ACC112 (cell line): Measurements from ENCODE around the gene RAB40B.

Experiments used
- H2AFZ ChIP-seq: fragments of 200-600 bp; sonication (generic); one replicate; pipeline ENCODE4 v1.6.0; 2017; ENCODE audit warnings: antibody characterized with exemption, low read length; ENCODE audit not compliant: unreplicated experiment
- H3K27ac ChIP-seq: fragments of 200-600 bp; sonication (generic); 2 replicates; pipeline ENCODE4 v1.5.1; 2014; ENCODE audit warnings: low read depth, mild to moderate bottlenecking, antibody characterized with exemption, low read length, moderate library complexity
- H3K27me3 ChIP-seq: fragments of 200-600 bp; sonication (generic); 2 replicates; pipeline ENCODE4 v1.6.1; 2014; ENCODE audit warnings: mild to moderate bottlenecking, antibody characterized with exemption, low read length, moderate library complexity, mixed read lengths; ENCODE audit not compliant: insufficient read depth
- H3K36me3 ChIP-seq: fragments of 200-600 bp; sonication (generic); 2 replicates; pipeline ENCODE4 v1.6.1; 2016; ENCODE audit warnings: mild to moderate bottlenecking, antibody characterized with exemption, low read length, moderate library complexity, mixed read lengths; ENCODE audit not compliant: insufficient read depth
- H3K4me1 ChIP-seq: fragments of 200-600 bp; sonication (generic); one replicate; pipeline ENCODE4 v1.6.1; 2016; ENCODE audit warnings: low read length, mixed read lengths; ENCODE audit not compliant: insufficient read depth, unreplicated experiment, control insufficient read depth
- H3K4me3 ChIP-seq: fragments of 200-600 bp; sonication (generic); 2 replicates; pipeline ENCODE4 v1.5.1; 2014; ENCODE audit warnings: mild to moderate bottlenecking, low read depth, low read length
- H3K79me2 ChIP-seq: fragments of 200-600 bp; sonication (generic); one replicate; pipeline ENCODE4 v1.6.0; 2016; ENCODE audit warnings: low read length; ENCODE audit not compliant: control insufficient read depth, unreplicated experiment, insufficient read depth

The RAB40B gene

DNA sequence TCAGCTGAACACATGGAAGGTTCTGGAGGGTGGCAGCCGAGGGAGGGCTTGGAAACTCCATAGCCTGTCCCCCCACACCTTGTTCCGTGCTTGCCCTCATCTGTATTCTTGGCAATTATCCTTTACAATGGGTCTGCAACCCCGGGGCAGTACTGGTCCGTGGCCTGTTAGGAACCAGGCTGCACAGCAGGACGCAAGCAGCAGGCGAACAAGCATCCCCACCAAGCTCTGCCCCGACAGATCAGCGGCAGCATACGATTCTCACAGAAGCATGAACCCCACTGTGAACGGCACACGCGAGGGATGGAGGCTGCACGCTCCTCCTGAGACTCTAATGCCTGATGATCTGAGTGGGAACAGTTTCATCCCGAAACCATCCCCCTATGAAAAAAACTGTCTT is 56.5 kb downstream of the RAB40B start:
- no peak overlapping the region for H3K4me3 ChIP-seq
- H3K36me3 ChIP-seq = peaks cover 26% of the 10 kb centered on the region
- H2AFZ ChIP-seq = no peak overlapping the region
- no peak overlapping the region for H3K27ac ChIP-seq
- H3K27me3 ChIP-seq = no peaks in the 10 kb centered on the region
- peaks cover 4% of the 10 kb centered on the region for H3K4me1 ChIP-seq
- H3K79me2 ChIP-seq = peaks cover 90% of the 10 kb centered on the region

DNA sequence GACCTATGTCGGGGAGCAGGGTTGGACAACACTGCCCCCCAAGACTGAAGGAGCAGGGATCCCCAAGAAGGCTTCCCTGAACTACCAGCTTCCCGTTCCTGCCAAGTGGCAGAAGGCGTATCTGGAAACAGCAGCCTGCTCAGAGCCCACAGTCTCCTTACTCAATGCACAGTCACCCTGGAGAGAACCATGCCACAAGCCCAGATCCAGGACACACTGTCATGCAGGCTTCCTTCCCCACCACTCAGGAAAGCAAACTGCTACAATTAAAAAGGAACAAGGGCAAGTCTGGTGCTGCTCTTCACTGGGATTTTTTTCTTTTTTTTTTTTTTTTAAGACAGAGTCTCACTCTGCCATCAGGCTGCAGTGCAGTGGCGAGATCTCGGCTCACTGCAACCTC is 58.5 kb downstream of the RAB40B start:
- no peak overlapping the region for H3K27ac ChIP-seq
- peaks cover 86% of the 10 kb centered on the region for H3K79me2 ChIP-seq
- no peak overlapping the region for H3K4me3 ChIP-seq
- no peaks in the 10 kb centered on the region for H3K27me3 ChIP-seq
- no peaks in the 10 kb centered on the region for H3K4me1 ChIP-seq
- H3K36me3 ChIP-seq = peaks cover 26% of the 10 kb centered on the region
- no peak overlapping the region for H2AFZ ChIP-seq

DNA sequence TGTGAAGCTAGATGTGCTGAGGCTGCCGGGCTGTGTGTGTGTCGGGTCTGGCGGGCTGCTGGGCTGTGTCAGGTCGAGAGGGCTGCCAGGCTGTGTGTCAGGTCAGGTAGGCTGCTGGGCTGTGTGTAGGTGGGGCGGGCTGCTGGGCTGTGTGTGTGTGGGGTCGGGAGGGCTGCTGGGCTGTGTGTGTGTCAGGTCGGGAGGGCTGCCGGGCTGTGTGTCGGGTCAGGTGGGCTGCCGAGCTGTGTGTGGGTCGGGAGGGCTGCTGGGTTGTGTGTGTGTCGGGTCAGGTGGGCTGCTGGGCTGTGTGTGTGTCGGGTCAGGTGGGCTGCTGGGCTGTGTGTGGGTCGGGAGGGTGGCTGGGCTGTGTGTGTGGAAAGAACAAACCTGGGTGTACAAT is 58.9 kb downstream of the RAB40B start:
- H3K4me1 ChIP-seq = no peaks in the 10 kb centered on the region
- H3K27ac ChIP-seq = no peak overlapping the region
- H2AFZ ChIP-seq = no peak overlapping the region
- peaks cover 85% of the 10 kb centered on the region for H3K79me2 ChIP-seq
- no peaks in the 10 kb centered on the region for H3K27me3 ChIP-seq
- no peak overlapping the region for H3K4me3 ChIP-seq
- peaks cover 26% of the 10 kb centered on the region for H3K36me3 ChIP-seq

- no peaks in the 10 kb centered on the region for H3K27me3 ChIP-seq
- H3K27ac ChIP-seq = no peak overlapping the region
- H2AFZ ChIP-seq = no peak overlapping the region
- peaks cover 80% of the 10 kb centered on the region for H3K79me2 ChIP-seq
- peaks cover 15% of the 10 kb centered on the region for H3K36me3 ChIP-seq
- no peaks in the 10 kb centered on the region for H3K4me1 ChIP-seq
- H3K4me3 ChIP-seq = no peak overlapping the region
These were observed 60.2 kb downstream of the RAB40B start for GRCh38 chr17:82638183-82638773.

- Histone ChIP-seq H3K4me1 (no peaks in the 10 kb centered on the region), H3K79me2 (peaks cover 80% of the 10 kb centered on the region), H3K4me3 (no peak overlapping the region), H2AFZ (no peak overlapping the region), H3K27me3 (no peaks in the 10 kb centered on the region), H3K36me3 (peaks cover 5% of the 10 kb centered on the region; the same call in 1 of the 2 replicates), H3K27ac (no peak overlapping the region)
These were observed 61.6 kb downstream of the RAB40B start for GRCh38 chr17:82636626-82637598.

DNA sequence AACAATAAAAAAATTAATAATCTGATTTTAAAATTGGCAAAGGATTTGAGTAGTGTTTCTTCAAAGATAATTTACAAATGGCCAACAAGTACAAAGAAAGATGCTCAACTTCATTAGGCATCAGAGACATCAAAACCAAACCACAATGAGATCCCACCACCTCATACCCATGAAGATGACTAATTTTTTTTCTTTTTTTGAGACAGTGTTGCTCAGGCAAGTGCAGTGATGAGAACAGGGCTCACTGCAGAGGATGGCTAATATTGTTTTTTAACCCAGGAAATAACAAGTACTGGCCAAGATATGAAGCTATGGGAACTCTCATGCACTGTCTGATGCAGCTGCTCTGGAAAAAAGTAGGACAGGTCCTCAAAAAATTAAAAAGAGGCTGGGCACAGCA is 65.2 kb downstream of the RAB40B start:
- H3K79me2 ChIP-seq = peaks cover 54% of the 10 kb centered on the region

DNA sequence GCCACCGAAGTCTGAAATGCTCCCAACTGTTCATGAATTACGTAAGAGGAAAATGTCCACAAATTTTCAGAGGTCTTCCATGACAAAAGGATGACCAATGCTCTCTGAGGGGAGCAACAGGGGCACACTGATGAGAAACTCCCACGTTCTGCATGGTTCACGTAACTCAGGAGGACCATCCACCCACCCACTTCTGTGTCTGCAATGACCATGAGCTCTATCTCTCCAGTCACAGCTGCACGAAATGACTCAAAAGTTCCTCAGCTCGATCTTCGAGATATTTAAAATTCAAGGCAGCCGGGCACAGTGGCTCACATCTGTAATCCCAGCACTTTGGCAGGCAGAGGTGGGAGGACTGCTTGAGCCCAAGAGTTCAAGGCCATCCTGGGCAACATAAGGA is 66.0 kb downstream of the RAB40B start:
- Histone ChIP-seq H2AFZ (no peak overlapping the region), H3K27me3 (no peaks in the 10 kb centered on the region), H3K79me2 (peaks cover 47% of the 10 kb centered on the region), H3K4me3 (no peak overlapping the region), H3K36me3 (peaks cover 11% of the 10 kb centered on the region; the same call in 1 of the 2 replicates), H3K27ac (no peak overlapping the region), H3K4me1 (no peaks in the 10 kb centered on the region)

More for the DNA sequence above, 65.2 kb downstream of the RAB40B start:
- no peak overlapping the region for H3K27ac ChIP-seq
- no peaks in the 10 kb centered on the region for H3K4me1 ChIP-seq
- no peak overlapping the region for H2AFZ ChIP-seq
- H3K4me3 ChIP-seq = no peak overlapping the region
- peaks cover 11% of the 10 kb centered on the region; the same call in 1 of the 2 replicates for H3K36me3 ChIP-seq
- H3K27me3 ChIP-seq = no peaks in the 10 kb centered on the region

DNA sequence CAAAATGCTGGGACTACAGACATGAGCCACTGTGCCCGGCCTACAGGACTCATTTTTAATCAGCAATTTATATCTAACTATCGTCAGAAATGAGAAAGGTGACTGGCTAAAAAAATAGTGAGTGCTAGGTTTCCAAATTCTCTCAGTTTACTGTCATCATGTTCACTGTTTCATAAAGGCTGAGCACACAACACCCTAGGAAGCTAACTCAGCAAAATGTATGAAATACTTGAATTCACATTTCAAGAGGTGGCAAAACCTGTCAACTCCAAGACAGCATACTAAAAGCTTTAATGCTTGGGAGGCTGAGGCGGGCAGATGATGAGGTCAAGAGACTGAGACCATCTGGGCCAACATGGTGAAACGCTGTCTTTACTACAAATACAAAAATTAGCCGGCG is 67.0 kb downstream of the RAB40B start:
- Histone ChIP-seq H3K36me3 (peaks cover 11% of the 10 kb centered on the region; the same call in 1 of the 2 replicates), H3K79me2 (peaks cover 37% of the 10 kb centered on the region)

DNA sequence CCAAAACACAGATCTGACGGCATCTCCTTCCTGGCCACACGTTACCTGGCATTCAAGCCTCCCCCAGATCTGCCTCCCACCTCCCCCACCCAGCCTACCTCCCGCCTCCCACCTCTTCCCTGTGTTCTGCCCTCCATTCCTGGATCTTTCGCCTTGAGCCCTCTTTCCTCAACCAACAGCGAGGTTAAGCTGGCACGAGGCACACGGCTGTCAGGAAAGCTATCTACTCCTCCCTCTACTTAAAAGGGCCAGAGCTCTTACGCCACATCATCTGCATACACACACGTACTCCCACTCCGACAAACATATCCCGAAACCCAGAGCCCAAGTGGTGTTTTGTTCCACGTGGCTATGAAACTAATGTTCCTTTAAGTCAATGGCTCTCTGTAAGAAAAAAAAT is 68.3 kb downstream of the RAB40B start:
- H3K36me3 ChIP-seq = peaks cover 15% of the 10 kb centered on the region; the same call in 1 of the 2 replicates
- H3K27ac ChIP-seq = no peak overlapping the region
- H3K79me2 ChIP-seq = peaks cover 28% of the 10 kb centered on the region

More for the DNA sequence above, 67.0 kb downstream of the RAB40B start:
- Histone ChIP-seq H3K4me3 (no peak overlapping the region), H3K27ac (no peak overlapping the region), H3K27me3 (no peaks in the 10 kb centered on the region), H3K4me1 (no peaks in the 10 kb centered on the region), H2AFZ (no peak overlapping the region)

DNA sequence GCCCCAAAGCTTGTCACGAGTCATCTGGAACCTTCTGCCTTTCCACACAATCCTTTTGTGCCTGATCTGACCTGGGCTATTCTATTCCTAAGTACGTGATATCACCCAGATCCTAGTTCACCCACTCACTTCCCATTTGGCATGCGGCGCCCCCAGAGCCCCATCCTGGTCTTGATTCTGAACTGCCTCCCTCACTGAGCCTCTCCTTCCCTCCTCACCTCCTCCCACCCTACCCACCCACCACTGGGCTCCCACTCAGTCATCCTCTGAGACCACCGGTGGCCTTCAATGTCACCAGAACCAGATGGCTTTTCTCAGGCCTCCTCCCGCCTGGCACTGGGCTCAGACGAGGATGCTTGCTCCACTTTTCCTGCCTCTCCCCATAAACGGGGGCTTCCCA is 68.8 kb downstream of the RAB40B start:
- Histone ChIP-seq H3K79me2 (peaks cover 26% of the 10 kb centered on the region), H3K4me3 (no peak overlapping the region), H3K36me3 (peaks cover 19% of the 10 kb centered on the region; the same call in 1 of the 2 replicates), H2AFZ (no peak overlapping the region), H3K27me3 (no peaks in the 10 kb centered on the region), H3K4me1 (no peaks in the 10 kb centered on the region), H3K27ac (no peak overlapping the region)

More for the DNA sequence above, 68.3 kb downstream of the RAB40B start:
- no peak overlapping the region for H2AFZ ChIP-seq
- no peaks in the 10 kb centered on the region for H3K27me3 ChIP-seq
- H3K4me1 ChIP-seq = no peaks in the 10 kb centered on the region
- H3K4me3 ChIP-seq = no peak overlapping the region
